ENCODE data around the gene OPCML.

OPCML gene

DNA sequence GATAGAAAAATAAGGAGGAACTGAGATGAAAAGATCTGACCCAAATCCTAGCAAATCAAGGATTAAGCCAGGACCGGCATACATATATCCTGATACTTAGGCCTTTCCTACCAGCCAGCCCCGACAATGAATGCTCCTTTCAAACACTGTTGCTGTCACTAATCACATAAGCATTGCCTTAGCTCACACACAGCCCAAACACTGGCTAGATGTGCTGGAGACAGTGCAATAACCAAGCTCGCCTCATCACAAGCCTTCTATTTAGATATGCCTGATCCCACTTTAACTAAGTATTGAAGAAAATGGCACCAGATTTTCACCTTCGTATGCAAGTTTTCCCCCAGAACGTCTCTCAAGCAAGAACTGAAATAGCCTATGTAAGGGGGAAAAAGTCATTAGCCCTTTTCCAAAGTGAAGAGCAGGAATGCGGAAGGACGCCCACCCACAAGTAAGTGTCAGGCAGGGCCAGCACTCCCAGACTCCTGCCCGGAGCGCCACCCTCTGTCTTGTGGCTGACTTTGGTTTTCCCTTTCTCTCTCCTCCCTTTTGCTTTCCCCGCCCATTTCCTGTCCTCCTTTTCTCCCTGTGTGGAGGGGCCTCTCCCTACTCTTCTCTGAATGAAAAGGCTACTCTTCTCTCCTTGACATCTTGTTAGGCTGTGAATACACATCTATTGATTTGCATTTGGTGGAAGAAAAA is 8.9 kb upstream of the OPCML start:
- peak; percentile 82 for DNase-seq (ENCODE audit: low read depth, low spot score)

- DNase-seq (ENCODE audit: low read depth, low spot score): no peak
Measured at GRCh38 chr11:133536198-133536597, 3.9 kb upstream of the OPCML start.

- DNase-seq (ENCODE audit: low read depth, low spot score): no peak
Measured at GRCh38 chr11:133533205-133533604, 904 bp upstream of the OPCML start.

- DNase-seq (ENCODE audit: low read depth, low spot score): no peak
Measured at GRCh38 chr11:133531458-133531857, 843 bp downstream of the OPCML start.

DNA sequence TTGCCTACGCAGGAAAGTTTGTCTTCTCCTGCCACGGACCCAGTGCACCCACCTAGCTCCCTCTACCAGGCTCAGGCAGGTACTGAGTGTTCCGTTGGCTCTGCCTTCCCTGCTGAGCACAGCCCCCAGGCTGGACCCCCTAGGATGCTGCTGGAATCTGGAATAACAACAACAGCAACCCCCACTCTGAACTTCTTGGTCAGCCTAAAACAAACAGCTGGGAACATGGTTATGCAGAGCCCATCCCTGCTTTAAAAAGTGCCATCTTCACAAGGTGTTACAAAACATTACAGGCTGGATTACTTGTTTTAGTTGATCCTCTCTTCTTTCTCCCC is 1.8 kb downstream of the OPCML start:
- DNase-seq (ENCODE audit: low read depth, low spot score): no peak

DNA sequence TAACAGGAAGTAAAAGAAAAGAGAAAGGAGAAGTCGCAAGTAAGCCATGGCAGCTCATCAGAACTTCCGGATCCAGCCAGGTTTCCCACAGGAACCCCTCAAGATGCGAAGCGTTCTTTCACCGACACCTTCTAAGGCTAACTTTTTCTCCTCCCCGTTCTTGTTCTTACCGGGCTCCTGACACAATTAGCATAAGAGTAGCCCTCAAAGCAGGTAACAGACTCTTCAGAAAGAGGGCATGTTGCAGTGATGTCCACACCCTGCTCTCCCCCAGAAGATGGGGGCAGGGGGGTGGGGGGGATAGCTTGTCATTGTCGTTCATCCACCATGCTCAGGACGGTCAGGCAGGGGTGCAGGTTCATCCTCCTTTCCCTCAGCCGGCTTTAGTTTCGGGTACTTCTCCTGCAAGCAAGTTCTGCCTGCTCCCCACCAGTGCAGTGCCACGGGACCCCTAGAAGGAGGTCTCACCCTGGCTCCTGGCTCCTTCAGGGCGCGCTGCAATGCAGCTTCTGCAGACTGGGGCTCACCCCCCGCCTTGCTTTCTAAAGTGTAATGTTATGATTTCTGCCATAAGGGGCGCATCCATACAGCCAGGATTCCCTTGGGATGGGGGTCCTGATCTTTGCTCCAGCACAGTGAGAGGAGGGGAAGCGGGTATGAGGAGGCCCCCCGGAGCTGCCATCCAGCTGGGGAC is 2.3 kb downstream of the OPCML start:
- DNase-seq (ENCODE audit: low read depth, low spot score): no peak

- DNase-seq (ENCODE audit: low read depth, low spot score): no peak
Measured at GRCh38 chr11:133526790-133527189, 5.5 kb downstream of the OPCML start.

DNA sequence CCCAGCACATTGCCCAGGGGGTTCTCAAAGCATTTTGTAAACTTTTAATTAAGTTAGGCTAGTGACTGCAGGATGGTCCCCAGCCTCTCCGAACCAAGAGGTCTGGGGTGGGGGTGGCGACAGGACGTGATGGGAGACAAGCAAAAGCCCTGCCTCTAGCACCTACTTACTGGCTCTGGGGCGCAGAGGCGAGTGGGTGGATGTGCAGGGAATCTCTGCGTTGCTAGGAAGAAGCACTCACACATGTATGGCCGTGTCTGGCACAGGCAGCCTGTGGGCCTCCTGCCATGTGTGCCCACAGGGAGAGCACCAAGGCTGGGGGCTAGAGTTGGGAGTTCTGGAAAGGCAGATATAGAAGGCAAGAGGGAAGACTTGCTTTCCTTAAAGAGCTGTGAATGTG is 6.3 kb downstream of the OPCML start:
- no peak for DNase-seq (ENCODE audit: low read depth, low spot score)

- DNase-seq (ENCODE audit: low read depth, low spot score): no peak
Measured at GRCh38 chr11:133524488-133524887, 7.8 kb downstream of the OPCML start.

DNA sequence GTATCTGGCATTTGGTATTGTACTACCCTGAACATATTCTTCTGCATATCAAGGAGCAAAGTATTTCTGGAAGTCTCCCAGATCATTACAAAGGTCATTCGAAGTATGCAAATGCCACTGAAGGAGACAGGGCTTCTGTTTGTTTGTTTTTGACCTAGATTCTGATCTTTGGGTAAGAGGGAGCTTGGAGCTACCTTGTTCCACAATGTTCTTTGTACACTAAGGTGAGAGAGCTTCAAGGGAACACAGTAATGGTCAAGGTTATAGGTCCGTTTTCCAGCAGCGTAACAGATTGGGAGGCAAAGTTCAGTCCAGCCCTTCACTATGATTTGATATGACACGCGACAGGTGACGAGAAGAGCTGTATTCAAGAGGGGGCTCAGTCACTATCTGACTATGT is 10.0 kb downstream of the OPCML start:
- DNase-seq (ENCODE audit: low read depth, low spot score): no peak

DNA sequence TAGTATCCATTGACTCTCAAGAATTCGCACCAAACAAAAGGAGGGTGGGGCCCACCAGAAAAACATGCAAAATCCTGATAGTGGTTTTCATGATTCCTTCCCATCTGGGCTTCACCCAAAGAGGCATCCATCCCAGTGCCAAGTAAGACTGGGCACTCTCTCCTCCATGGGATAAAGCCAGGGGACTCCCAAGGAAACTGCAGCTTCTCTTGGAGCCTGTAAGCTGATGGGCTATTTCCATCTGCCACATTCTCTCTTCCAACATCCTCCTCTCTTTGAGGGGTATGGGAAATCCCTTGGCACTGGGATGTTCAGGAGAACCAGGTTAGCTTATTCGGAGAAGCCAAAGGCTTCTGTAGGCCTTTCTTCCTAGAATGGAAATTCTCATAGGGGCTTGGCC is 10.8 kb downstream of the OPCML start:
- DNase-seq (ENCODE audit: low read depth, low spot score): no peak

DNA sequence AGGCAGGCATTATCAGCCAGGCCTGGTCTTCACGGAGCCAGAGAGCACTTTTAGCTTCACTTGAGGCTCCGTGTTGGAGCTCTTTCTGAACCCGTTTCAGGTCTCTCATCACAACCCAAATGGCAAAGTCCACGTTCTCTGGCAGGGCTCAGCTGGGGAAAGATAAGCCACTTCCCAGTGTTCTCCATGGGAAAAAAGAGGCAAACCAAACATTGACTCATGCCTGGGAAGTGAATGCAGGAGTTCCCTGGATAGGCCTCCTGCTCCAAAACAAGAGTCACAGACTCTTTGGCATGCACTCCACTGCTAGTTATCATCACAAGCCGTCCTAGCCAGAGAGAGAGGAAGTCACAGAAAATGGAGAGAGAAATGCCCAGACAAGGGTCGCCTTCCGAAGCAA is 11.6 kb downstream of the OPCML start:
- DNase-seq (ENCODE audit: low read depth, low spot score): no peak

DNA sequence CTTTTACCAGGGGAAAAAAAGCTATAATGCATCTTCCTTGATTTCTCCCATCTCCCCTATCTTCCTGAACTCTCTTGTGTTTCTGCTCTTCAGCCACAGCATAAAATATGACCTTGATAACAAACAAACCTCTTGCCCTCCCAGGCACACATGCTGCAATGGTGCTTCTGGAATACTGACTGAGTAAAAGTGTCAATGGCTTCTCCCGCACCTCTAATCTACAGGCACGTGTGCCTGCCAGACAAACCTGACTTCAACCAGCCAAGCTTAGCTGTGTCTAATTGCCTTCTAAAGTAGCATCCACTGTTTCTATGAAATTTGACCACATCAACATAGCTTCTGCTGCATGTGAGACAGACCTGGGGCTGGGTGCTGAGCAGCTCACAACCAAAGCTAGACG is 12.7 kb downstream of the OPCML start:
- DNase-seq (ENCODE audit: low read depth, low spot score): no peak

DNA sequence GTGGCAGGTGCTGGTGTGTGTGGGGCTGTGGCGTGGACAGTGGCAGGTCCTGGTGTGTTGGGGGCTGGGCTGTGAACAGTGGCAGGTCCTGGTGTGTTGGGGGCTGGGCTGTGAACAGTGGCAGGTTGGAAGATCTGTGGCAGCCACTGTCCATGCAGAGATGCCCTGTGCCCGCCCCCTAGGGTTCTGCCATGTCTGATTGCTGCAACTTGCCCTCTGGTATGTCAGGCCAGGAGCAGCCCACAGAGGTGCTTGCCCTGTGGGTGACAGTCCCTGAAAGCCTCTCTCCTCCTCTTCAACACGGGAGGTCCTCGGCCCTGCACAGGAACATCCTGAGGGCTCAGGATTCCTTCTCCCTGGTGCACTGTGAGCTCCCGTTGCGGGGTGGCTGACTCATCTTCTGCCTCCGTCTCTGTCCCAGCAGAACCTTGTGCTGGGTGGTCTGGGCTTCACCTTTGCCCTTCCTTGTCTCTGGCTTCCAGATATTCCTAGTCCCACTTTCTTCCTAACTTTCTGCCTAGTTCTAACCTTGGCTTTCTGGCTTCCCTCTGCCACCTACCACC is 13.5 kb downstream of the OPCML start:
- no peak for DNase-seq (ENCODE audit: low read depth, low spot score)

GRCh38 chr11:133516845-133517244 is 15.5 kb downstream of the OPCML start:
- DNase-seq (ENCODE audit: low read depth, low spot score): no peak

DNA sequence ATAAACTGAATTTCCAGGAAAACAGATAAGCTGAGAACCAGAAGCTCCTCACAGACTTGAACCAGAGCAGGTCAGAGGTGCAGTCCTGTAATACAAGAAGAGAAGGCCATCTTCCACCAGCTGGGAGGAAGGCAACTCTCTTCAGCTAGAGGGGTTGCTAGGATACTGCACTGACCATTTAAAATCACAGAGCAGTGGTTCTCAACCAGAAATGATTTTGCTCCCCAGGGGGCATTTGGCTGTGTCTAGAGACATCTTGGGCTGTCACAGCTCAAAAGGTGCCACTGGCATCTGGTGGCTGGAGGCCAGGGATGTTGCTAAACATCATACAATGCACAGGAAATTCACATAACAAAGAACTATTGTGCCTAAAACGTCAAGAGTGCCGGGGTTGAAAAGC is 17.2 kb downstream of the OPCML start:
- no peak for DNase-seq (ENCODE audit: low read depth, low spot score)

DNA sequence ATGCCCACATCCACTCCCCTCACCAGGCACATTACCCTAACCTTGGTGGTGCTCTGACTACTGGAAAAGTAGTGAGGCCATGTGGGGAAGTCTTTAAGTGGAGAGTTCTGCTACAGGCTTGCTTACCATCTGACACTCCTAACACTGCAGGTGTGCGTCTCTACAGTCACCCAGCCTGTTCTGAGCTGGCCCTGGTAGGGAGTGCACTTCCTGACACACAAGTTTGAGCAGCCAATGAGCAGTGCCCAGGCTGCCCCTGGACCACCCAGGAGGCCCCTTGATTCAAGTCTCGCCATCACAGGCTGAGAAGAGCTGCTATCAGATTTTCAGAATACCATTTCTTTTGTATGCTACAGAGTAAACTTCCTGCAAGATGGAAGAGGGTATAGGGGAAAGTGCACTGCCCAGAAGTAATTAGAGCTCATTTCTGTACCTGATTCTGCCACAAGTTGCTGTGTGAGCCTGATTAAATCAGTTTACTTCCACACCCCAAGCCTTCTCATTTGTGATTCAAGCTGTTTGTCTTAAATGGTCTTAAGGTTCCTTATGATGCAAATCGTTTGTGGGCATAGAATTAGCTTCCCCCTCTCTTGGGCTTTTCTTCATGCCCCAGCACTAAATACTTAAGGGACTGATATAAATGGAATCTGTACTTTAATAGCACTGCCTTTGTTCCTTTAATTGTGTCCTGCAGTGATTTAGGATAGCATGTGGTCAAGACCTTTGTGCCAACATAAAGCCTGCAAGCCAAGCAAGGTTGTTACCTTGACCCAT is 22.2 kb downstream of the OPCML start:
- no peak for DNase-seq (ENCODE audit: low read depth, low spot score)

- DNase-seq (ENCODE audit: low read depth, low spot score): no peak
Measured at GRCh38 chr11:133508468-133508867, 23.8 kb downstream of the OPCML start.

DNA sequence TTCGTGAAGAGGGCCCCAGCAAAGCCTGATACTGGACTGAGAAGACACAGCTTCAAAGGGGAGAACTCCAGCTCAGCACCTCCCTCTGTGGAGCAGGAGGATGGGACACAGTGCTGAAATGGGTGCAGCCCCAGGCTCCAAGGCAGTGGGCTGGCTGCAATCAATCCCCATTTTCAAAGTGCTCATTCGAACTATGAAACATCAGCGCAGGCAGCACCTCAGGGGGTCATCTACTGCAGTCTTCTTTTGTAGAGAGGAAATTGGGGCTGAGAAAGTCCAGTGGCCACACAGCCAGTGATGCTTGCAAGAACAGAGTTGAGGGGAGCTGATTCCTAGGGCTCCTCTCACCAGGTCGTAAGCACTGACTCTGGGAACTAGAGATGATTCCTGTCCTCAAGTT is 25.1 kb downstream of the OPCML start:
- no peak for DNase-seq (ENCODE audit: low read depth, low spot score)

- DNase-seq (ENCODE audit: low read depth, low spot score): no peak
Measured at GRCh38 chr11:133506551-133507094, 25.7 kb downstream of the OPCML start.

- no peak for DNase-seq (ENCODE audit: low read depth, low spot score)
Measured at GRCh38 chr11:133506023-133506422, 26.3 kb downstream of the OPCML start.

GRCh38 chr11:133504906-133505305 is 27.4 kb downstream of the OPCML start:
- no peak for DNase-seq (ENCODE audit: low read depth, low spot score)

All from iPS DF 19.7 (cell line).